ENCODE measurements around the gene SCAF4. TPM values are rescaled to one million over a fixed set of nuclear protein-coding genes. Genes with fewer than 3 reads are reported as not detected.
A peak's percentile ranks its signal among the peaks of the same experiment; 100 is the strongest.

The SCAF4 gene
- total and polyA plus RNA-seq, 9 of the 15 experiments (the other 6 are each of a cell fraction or from before 2014, with no cell fraction given): 2.3 to 55.7 (median 17.2) TPM

- TF ChIP-seq CREB3L1 (IDR thresholded peaks at IDR 0.05; ENCODE audit: borderline replicate concordance, low read depth): no peak
- no peak for TF ChIP-seq ZNF79 (CRISPR knock-in tag; IDR thresholded peaks at IDR 0.05; ENCODE audit: low read depth)
- peak; percentile 30 to 48; a peak in 3 of 4 replicates for TF ChIP-seq KDM1A (IDR thresholded peaks at IDR 0.05)
- no peak for TF ChIP-seq HNRNPK (IDR thresholded peaks at IDR 0.05; ENCODE audit: low read depth, low read length, poor library complexity, severe bottlenecking)
- no peak for TF ChIP-seq ELF4 (CRISPR knock-in tag; IDR thresholded peaks at IDR 0.05)
- no peak for TF ChIP-seq ZNF785 (CRISPR knock-in tag; IDR thresholded peaks at IDR 0.05)
- TF ChIP-seq ZFX (CRISPR knock-in tag; IDR thresholded peaks at IDR 0.05): no peak
- no peak for TF ChIP-seq ZBTB1 (CRISPR knock-in tag; IDR thresholded peaks at IDR 0.05; ENCODE audit: borderline replicate concordance, low read depth)
- no peak for TF ChIP-seq SMAD1 (IDR thresholded peaks at IDR 0.05; ENCODE audit: low read depth, low read length, partially characterized antibody)
- TF ChIP-seq MAFF (IDR thresholded peaks at IDR 0.05; ENCODE audit: low read length): peak; percentile 52; the same call in 1 of the 2 replicates
- TF ChIP-seq GATAD2A (IDR thresholded peaks at IDR 0.05): no peak
- TF ChIP-seq MAZ (CRISPR knock-in tag; conservative IDR thresholded peaks at IDR 0.05 in 1 of 2, IDR thresholded peaks at IDR 0.05 in 1 of 2): no peak
- no peak for TF ChIP-seq ZNF584 (CRISPR knock-in tag; IDR thresholded peaks at IDR 0.05; ENCODE audit: low read depth)
- TF ChIP-seq ZNF707 (CRISPR knock-in tag; conservative IDR thresholded peaks at IDR 0.05): no peak
- no peak for TF ChIP-seq MCM3 (IDR thresholded peaks at IDR 0.05)
- TF ChIP-seq ZBTB34 (CRISPR knock-in tag; IDR thresholded peaks at IDR 0.05): no peak
- no peak for TF ChIP-seq TAF15 (IDR thresholded peaks at IDR 0.05; ENCODE audit: low read depth, low read length)
Observed at GRCh38 chr21:31713973-31714740, 17.8 kb downstream of the SCAF4 start (continued).

All from K562 (cell line).